GM12878 (cell line): ENCODE results near the gene PITPNC1. TPM values are rescaled to one million over a fixed set of nuclear protein-coding genes. Genes with fewer than 3 reads are reported as not detected.

Experiments used
- CBX3 ChIP-seq: fragments of 200-600 bp; sonication (generic); IDR thresholded peaks from 2 replicates; pipeline ENCODE4 v1.6.1; 2016; ENCODE audit warnings: low read depth, borderline replicate concordance
- EED ChIP-seq: sonication (generic); IDR thresholded peaks from 2 replicates; pipeline ENCODE4 v1.6.1; 2016; ENCODE audit warnings: antibody characterized with exemption, low read depth
- HCFC1 ChIP-seq: fragments of 150-350 bp; IDR thresholded peaks from 2 replicates; pipeline ENCODE4 v1.6.1; 2014; ENCODE audit warnings: low read length
- HDAC6 ChIP-seq: fragments of 200-600 bp; sonication (generic); IDR thresholded peaks from one replicate; pipeline ENCODE4 v1.8.0; 2017; ENCODE audit warnings: antibody characterized with exemption; ENCODE audit not compliant: unreplicated experiment
- IKZF2 ChIP-seq, 2 experiments: fragments of 450-650 bp; IDR thresholded peaks; 2 replicates each; pipeline ENCODE4 v1.6.1; 2017; ENCODE audit warnings: mild to moderate bottlenecking in 2 of 2, moderate library complexity in 2 of 2
- IRF5 ChIP-seq: fragments of 450-650 bp; IDR thresholded peaks from 2 replicates; pipeline ENCODE4 v1.6.1; 2017; ENCODE audit warnings: borderline replicate concordance
- MEF2B ChIP-seq: fragments of 450-650 bp; IDR thresholded peaks from 2 replicates; pipeline ENCODE4 v1.6.1; 2018; ENCODE audit warnings: mild to moderate bottlenecking, moderate library complexity; ENCODE audit not compliant: partially characterized antibody, poor library complexity, severe bottlenecking
- MLLT1 ChIP-seq: fragments of 450-650 bp; IDR thresholded peaks from 2 replicates; pipeline ENCODE4 v1.6.1; 2016; ENCODE audit warnings: mild to moderate bottlenecking
- MYB ChIP-seq: fragments of 150-350 bp; IDR thresholded peaks from 2 replicates; pipeline ENCODE4 v1.6.1; 2014; ENCODE audit warnings: mild to moderate bottlenecking, low read depth, low read length, borderline replicate concordance
- PAX5 ChIP-seq: IDR thresholded peaks from 2 replicates; pipeline ENCODE4 v1.6.1; 2011; ENCODE audit warnings: low read depth, low read length, borderline replicate concordance
- PML ChIP-seq: IDR thresholded peaks from 2 replicates; pipeline ENCODE4 v1.6.1; 2012; ENCODE audit warnings: low read length, inconsistent platforms
- POLR2AphosphoS5 ChIP-seq: IDR thresholded peaks from 2 replicates; pipeline ENCODE4 v1.6.1; 2011; ENCODE audit warnings: mild to moderate bottlenecking, low read length, inconsistent platforms
- POU2F2 ChIP-seq: IDR thresholded peaks from 3 replicates; pipeline ENCODE4 v1.6.1; 2011; ENCODE audit warnings: low read depth, mild to moderate bottlenecking, low read length, borderline replicate concordance
- RUNX3 ChIP-seq: IDR thresholded peaks from 2 replicates; pipeline ENCODE4 v1.6.1; 2012; ENCODE audit warnings: low read length, inconsistent platforms
- SMAD1 ChIP-seq: fragments of 450-650 bp; IDR thresholded peaks from 2 replicates; pipeline ENCODE4 v1.6.1; 2018; ENCODE audit warnings: mild to moderate bottlenecking, low read depth; ENCODE audit not compliant: partially characterized antibody
- TARDBP ChIP-seq: IDR thresholded peaks from 2 replicates; pipeline ENCODE4 v1.6.1; 2016; ENCODE audit warnings: borderline replicate concordance
- ZBED1 ChIP-seq: IDR thresholded peaks from 2 replicates; pipeline ENCODE4 v1.6.1; 2016; ENCODE audit warnings: borderline replicate concordance
- ZSCAN29 ChIP-seq: fragments of 450-650 bp; IDR thresholded peaks from 2 replicates; pipeline ENCODE4 v1.6.1; 2017; ENCODE audit warnings: mild to moderate bottlenecking, moderate library complexity
- polyA plus RNA-seq, 11 experiments: library from polyadenylated mRNA; depleted of rRNA in 4 of 11; unstranded in 6 of 11; stranded (reverse) in 5 of 11; fragments of >200 nt; fragmentation: Nextera tagmentation in 4 of 11; fragmentation: Illumina TruSeq in 1 of 11; extraction: Ambion mirVana in 4 of 11; extraction: Trizol in 1 of 11; gene quantifications; 1 replicate in 1 of 11; 2 replicates in 10 of 11; pipeline versions ENCODE4 v1.2.1 to v1.2.3, GENCODE V29; 2011 to 2016; ENCODE audit warnings: inconsistent platforms in 2 of 11, missing spikeins in 2 of 11, low read depth in 1 of 11
- total RNA-seq, 4 experiments: library from RNA; depleted of rRNA in 3 of 4; stranded (reverse); fragments of >200 nt in 3 of 4; fragmentation: Illumina TruSeq in 1 of 4; extraction: Trizol in 1 of 4; gene quantifications; 2 replicates each; pipeline versions ENCODE4 v1.2.1 to v1.2.3, GENCODE V29; 2013 to 2021
- TF ChIP-seq, protein P1 (sequence below): IDR thresholded peaks from 2 replicates; pipeline ENCODE4 v1.6.1; 2011; ENCODE audit warnings: borderline replicate concordance, low read depth, mild to moderate bottlenecking, moderate library complexity, mixed read lengths, low read length; ENCODE audit not compliant: insufficient read depth; ENCODE audit errors: extremely low read length
- TF ChIP-seq, protein P2 (sequence below): fragments of 450-650 bp; formaldehyde crosslinking; IDR thresholded peaks from 2 replicates; pipeline ENCODE4 v1.4.0; 2020; ENCODE audit warnings: mild to moderate bottlenecking, moderate library complexity
- TF ChIP-seq, protein P3 (sequence below): IDR thresholded peaks from 2 replicates; pipeline ENCODE4 v1.6.1; 2011; ENCODE audit warnings: borderline replicate concordance, low read depth, mild to moderate bottlenecking, moderate library complexity, low read length; ENCODE audit not compliant: insufficient read depth, poor library complexity, severe bottlenecking

Gene PITPNC1
- total and polyA plus RNA-seq, 10 of the 15 experiments (the other 5 are each of a cell fraction or from before 2014, with no cell fraction given): 12.2 to 62.4 (median 47.3) TPM

- TF ChIP-seq MLLT1 (no peak; the same call in 1 of the 2 replicates), SMAD1 (no peak), POU2F2 (peak; percentile 60; the same call in 1 of the 3 replicates), PML (no peak; the same call in 1 of the 2 replicates), PAX5 (no peak), CBX3 (no peak), TARDBP (no peak), EED (peak; percentile 58), MYB (no peak), IRF5 (no peak), ZBED1 (no peak), POLR2AphosphoS5 (no peak), ZSCAN29 (no peak), IKZF2 (IDR thresholded peaks at IDR 0.05) (peak; percentile 12 to 22; a peak in 2 of 4 replicates), HDAC6 (no peak), MEF2B (no peak), HCFC1 (no peak), RUNX3 (peak; percentile 34)
- TF ChIP-seq, protein P1, sequence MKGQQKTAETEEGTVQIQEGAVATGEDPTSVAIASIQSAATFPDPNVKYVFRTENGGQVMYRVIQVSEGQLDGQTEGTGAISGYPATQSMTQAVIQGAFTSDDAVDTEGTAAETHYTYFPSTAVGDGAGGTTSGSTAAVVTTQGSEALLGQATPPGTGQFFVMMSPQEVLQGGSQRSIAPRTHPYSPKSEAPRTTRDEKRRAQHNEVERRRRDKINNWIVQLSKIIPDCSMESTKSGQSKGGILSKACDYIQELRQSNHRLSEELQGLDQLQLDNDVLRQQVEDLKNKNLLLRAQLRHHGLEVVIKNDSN: no peak
- TF ChIP-seq, protein P2, sequence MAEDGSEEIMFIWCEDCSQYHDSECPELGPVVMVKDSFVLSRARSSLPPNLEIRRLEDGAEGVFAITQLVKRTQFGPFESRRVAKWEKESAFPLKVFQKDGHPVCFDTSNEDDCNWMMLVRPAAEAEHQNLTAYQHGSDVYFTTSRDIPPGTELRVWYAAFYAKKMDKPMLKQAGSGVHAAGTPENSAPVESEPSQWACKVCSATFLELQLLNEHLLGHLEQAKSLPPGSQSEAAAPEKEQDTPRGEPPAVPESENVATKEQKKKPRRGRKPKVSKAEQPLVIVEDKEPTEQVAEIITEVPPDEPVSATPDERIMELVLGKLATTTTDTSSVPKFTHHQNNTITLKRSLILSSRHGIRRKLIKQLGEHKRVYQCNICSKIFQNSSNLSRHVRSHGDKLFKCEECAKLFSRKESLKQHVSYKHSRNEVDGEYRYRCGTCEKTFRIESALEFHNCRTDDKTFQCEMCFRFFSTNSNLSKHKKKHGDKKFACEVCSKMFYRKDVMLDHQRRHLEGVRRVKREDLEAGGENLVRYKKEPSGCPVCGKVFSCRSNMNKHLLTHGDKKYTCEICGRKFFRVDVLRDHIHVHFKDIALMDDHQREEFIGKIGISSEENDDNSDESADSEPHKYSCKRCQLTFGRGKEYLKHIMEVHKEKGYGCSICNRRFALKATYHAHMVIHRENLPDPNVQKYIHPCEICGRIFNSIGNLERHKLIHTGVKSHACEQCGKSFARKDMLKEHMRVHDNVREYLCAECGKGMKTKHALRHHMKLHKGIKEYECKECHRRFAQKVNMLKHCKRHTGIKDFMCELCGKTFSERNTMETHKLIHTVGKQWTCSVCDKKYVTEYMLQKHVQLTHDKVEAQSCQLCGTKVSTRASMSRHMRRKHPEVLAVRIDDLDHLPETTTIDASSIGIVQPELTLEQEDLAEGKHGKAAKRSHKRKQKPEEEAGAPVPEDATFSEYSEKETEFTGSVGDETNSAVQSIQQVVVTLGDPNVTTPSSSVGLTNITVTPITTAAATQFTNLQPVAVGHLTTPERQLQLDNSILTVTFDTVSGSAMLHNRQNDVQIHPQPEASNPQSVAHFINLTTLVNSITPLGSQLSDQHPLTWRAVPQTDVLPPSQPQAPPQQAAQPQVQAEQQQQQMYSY (CRISPR knock-in tag): no peak
- TF ChIP-seq, protein P3, sequence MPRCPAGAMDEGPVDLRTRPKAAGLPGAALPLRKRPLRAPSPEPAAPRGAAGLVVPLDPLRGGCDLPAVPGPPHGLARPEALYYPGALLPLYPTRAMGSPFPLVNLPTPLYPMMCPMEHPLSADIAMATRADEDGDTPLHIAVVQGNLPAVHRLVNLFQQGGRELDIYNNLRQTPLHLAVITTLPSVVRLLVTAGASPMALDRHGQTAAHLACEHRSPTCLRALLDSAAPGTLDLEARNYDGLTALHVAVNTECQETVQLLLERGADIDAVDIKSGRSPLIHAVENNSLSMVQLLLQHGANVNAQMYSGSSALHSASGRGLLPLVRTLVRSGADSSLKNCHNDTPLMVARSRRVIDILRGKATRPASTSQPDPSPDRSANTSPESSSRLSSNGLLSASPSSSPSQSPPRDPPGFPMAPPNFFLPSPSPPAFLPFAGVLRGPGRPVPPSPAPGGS: no peak
These were observed 98.3 kb downstream of the PITPNC1 start (continued) for GRCh38 chr17:67475161-67475937.
